Esophagus (tissue), 2 donors: ENCODE data around the gene ATP1B1. TPM values are rescaled to one million over a fixed set of nuclear protein-coding genes. Genes with fewer than 3 reads are reported as not detected.

Experiments
- H3K27ac ChIP-seq, 2 donors: one replicate each; pipeline ENCODE4 v1.5.1; 2013; ENCODE audit warnings: low read depth in 2 of 2, mild to moderate bottlenecking in 2 of 2, inconsistent platforms in 1 of 2, low read length in 1 of 2, moderate library complexity in 1 of 2
- H3K27me3 ChIP-seq, 2 donors: one replicate each; pipeline ENCODE4 v1.6.1; 2013; ENCODE audit warnings: low read length in 2 of 2, control low read depth in 1 of 2, mild to moderate bottlenecking in 1 of 2; ENCODE audit not compliant: insufficient read depth in 2 of 2, control insufficient read depth in 1 of 2
- H3K36me3 ChIP-seq, 2 donors: one replicate each; pipeline ENCODE4 v1.6.1; 2013; ENCODE audit warnings: low read length in 1 of 2; ENCODE audit not compliant: control insufficient read depth in 2 of 2, insufficient read depth in 2 of 2
- H3K4me1 ChIP-seq, 2 donors: one replicate each; pipeline ENCODE4 v1.6.1; 2013; ENCODE audit warnings: low read length in 1 of 2; ENCODE audit not compliant: control insufficient read depth in 2 of 2, insufficient read depth in 2 of 2
- H3K4me3 ChIP-seq, 2 donors: one replicate each; pipeline ENCODE4 v1.5.1; 2013; ENCODE audit warnings: low read length in 2 of 2, mild to moderate bottlenecking in 2 of 2, low read depth in 1 of 2, moderate library complexity in 1 of 2
- H3K9me3 ChIP-seq, 2 donors: one replicate each; pipeline ENCODE4 v1.6.1; 2013; ENCODE audit warnings: mild to moderate bottlenecking in 2 of 2, low read depth in 1 of 2, low read length in 1 of 2, moderate library complexity in 1 of 2; ENCODE audit not compliant: control insufficient read depth in 2 of 2, insufficient read depth in 1 of 2
- WGBS, 2 donors: extraction: QIAGEN DNeasy Blood & Tissue Kit; methylation state at CpG; one replicate each; pipeline ENCODE4 v1.1.7; 2013; 5-methylcytosine and 5-hydroxymethylcytosine counted together
- polyA plus RNA-seq, 2 donors: library from polyadenylated mRNA; stranded (reverse); fragments of 200-250 nt; gene quantifications; one replicate each; pipeline ENCODE4 v1.2.3, GENCODE V29; 2013
- donor health status: healthy with polysubstance abuse.
- donor health status: Bipolar disorder and iron deficiency.

Gene ATP1B1
- polyA plus RNA-seq, 2 donors: 104 to 194 TPM

DNA sequence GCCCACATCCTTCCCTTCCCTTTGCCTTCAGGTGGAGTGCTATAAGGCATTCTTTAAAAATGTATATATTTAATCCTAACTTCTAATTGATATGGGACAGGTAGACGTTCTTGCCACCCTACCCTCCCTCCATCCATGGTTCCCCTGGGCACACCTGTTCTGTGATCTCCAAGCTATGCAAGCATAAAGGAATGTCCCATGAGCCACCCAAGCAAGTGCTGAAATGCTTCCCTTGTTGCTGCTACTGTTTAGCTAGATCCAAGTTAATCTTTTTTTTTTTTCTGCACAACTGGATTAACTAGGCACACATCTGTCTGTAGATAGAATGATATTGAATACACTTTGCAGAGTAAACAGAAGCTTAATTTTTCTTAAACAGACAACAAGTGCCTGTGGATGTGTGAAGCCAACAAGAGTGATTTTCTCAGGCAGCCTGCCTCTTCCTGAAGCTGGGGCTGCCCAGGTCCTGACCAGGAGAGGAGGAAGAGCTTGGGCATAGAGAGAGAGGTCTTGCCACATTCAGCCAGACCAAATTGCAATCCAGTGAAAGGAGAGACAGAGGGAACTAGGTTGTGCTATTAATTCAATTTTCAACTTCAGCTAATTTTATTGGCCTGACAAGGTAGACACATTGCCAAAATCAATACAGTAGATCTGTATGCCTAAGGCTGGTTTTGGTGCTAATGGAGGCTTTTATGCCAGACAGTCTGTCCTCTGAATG is 28.2 kb upstream of the ATP1B1 start:
- Histone ChIP-seq H3K36me3 (no peaks in the 10 kb centered on the region), H3K9me3 (no peaks in the 10 kb centered on the region), H3K27me3 (no peaks in the 10 kb centered on the region), H3K27ac (peak overlapping the region; percentile 38 to 54), H3K4me1 (no peaks in the 10 kb centered on the region), H3K4me3 (no peak overlapping the region)
- 52 to 53% methylated on average over 1 of the region's 1 CpG for WGBS, 2 donors

DNA sequence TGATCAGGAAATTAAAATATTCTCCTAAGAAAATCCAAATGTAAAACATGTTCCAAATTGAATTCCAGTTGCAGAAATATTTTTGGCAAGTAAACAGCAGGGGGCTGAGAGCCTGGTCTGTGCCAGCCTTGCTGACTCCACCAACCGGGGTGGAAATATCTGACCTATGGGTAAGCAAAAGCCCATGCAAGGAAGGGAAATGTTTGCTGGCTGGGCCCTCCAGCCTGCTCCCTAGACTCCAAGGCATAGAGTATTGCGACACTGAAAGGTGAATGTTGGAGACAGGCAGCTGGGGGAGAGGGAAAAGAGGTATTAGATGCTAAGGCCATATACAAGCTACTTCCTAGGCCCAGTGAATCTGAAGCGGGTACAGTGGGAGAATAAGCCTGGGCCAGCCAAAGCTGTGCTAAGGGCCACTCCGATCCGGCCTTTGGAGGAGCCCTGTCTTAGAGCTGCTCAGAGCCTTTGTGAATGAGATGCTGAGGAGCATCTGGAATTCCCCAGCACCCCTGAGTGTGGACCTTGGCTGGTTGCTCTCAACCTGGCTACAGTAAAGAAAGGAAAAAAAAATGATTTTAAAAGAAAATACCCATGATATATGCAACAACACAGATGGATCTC is 24.9 kb upstream of the ATP1B1 start:
- no peaks in the 10 kb centered on the region for H3K27me3 ChIP-seq
- no peaks in the 10 kb centered on the region for H3K36me3 ChIP-seq
- no peaks in the 10 kb centered on the region for H3K9me3 ChIP-seq
- 87 to 89% methylated on average over 5 of the region's 5 CpGs for WGBS, 2 donors
- no peak overlapping the region for H3K27ac ChIP-seq
- no peak overlapping the region for H3K4me3 ChIP-seq
- no peaks in the 10 kb centered on the region for H3K4me1 ChIP-seq

DNA sequence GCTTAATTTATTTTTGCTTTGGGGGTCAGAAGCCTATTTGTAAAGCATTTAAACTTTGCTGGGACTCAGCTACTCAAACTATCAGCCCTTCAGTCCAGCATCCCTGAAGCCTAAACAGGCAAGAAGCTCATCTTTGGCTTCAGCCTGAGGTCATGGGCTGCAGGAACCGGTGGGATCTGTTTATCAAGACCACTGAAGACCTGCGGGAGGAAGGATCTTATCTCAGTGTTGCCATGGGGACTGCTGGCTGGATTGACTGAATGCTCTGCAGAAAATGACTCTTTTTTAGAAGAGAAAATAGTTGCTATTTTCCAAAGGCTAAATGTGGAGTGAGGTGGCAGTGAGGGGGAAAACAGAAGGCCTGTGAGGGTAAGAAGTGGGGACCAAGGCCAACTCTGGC is 20.6 kb upstream of the ATP1B1 start:
- no peak overlapping the region for H3K27ac ChIP-seq
- H3K4me3 ChIP-seq: no peak overlapping the region
- no peaks in the 10 kb centered on the region for H3K36me3 ChIP-seq
- no peaks in the 10 kb centered on the region for H3K27me3 ChIP-seq
- 42 to 56% methylated on average over 2 of the region's 2 CpGs for WGBS, 2 donors
- no peaks in the 10 kb centered on the region for H3K9me3 ChIP-seq
- H3K4me1 ChIP-seq: peaks cover 0 to 2% of the 10 kb centered on the region in 2 donors

DNA sequence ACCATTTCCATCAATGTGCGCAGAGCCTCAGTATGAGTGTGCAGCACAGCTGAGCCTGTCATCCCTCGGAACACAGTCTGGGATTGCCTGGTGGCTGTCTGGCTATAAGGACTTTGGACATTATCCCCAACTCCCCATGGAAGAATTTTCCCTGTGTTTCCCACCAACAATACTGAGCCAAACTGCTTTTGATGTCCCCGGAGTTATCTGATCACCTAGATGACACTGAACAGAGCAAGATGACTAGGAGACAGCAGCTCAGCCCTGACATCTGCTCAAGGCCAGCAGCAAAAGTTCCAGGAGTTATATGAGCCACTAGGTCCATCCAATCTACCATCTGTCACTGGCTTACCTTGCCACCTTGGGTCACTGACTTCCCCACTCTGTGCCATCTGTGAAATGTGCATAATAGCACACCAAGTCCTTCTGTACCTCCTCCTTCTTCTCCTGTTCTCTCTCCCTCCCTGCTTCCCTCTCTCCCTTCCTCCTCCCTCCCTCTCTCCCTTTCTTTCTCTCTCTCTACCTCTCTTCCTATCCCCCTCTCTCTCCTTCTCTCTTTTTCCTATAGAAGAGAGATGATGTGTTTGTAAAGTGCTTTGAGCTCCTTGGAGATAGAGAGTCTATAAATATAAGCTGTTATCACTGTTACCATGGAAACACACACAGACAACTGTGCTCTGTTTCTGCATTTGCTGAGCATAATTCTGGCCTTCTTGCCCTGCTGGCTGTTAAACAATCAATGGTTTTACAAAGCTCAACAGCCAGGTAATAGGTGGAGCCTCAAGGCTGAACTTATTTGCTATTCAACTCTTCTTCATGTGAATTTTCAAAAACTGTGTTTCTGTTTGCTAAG is 19.7 kb upstream of the ATP1B1 start:
- Histone ChIP-seq H3K4me3 (no peak overlapping the region), H3K9me3 (no peaks in the 10 kb centered on the region), H3K4me1 (peaks cover 0 to 2% of the 10 kb centered on the region in 2 donors), H3K27ac (no peak overlapping the region), H3K27me3 (no peaks in the 10 kb centered on the region), H3K36me3 (no peaks in the 10 kb centered on the region)
- 85 to 87% methylated on average over 3 of the region's 3 CpGs for WGBS, 2 donors

DNA sequence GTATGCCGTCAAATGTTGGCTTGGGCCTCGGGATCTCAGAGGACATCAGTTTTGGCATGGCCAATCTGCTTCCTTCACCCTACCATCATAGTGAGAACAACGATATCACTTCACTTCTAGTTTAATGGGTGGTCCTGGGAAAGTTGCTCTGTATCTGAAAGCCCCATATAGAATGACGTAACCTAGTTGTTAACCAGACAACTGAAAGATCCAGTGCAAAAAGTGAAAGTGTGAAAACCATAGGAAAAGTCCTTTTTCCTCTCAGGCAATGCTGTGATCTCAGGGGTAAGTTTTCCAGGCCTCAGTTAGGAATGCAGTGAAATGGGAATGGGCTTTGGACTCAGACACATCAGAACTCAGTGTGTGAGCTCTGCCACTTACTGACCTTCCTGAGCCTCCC is 18.6 kb upstream of the ATP1B1 start:
- peaks cover 0 to 2% of the 10 kb centered on the region in 2 donors for H3K4me1 ChIP-seq
- H3K4me3 ChIP-seq: no peak overlapping the region
- H3K27me3 ChIP-seq: no peaks in the 10 kb centered on the region
- H3K27ac ChIP-seq: no peak overlapping the region
- WGBS, 2 donors: 91 to 92% methylated on average over 4 of the region's 4 CpGs
- H3K36me3 ChIP-seq: no peaks in the 10 kb centered on the region
- no peaks in the 10 kb centered on the region for H3K9me3 ChIP-seq

DNA sequence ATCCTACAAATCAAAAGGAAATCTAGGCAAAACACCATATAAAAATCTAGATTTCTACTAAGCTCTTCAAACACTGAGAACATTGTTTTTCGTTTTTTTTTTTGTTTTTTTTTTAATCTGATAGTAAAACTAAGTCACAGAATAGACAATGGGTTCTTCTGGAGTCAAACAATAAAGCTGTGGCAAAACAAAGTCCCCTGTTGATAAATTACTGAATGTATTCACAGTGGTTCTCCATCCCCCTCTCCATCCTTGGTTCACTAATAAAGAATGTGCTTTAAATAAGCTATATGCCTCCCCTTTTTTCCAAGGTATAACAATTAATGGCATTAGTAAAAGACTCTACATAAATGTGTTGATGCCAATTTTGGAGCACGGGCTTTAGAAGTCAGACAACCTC is 16.7 kb upstream of the ATP1B1 start:
- H3K36me3 ChIP-seq: no peaks in the 10 kb centered on the region
- 76 to 85% methylated on average over 2 of the region's 2 CpGs for WGBS, 2 donors
- peaks cover 0 to 2% of the 10 kb centered on the region in 2 donors for H3K4me1 ChIP-seq
- no peak overlapping the region for H3K27ac ChIP-seq
- H3K4me3 ChIP-seq: no peak overlapping the region
- no peaks in the 10 kb centered on the region for H3K27me3 ChIP-seq
- no peaks in the 10 kb centered on the region for H3K9me3 ChIP-seq

DNA sequence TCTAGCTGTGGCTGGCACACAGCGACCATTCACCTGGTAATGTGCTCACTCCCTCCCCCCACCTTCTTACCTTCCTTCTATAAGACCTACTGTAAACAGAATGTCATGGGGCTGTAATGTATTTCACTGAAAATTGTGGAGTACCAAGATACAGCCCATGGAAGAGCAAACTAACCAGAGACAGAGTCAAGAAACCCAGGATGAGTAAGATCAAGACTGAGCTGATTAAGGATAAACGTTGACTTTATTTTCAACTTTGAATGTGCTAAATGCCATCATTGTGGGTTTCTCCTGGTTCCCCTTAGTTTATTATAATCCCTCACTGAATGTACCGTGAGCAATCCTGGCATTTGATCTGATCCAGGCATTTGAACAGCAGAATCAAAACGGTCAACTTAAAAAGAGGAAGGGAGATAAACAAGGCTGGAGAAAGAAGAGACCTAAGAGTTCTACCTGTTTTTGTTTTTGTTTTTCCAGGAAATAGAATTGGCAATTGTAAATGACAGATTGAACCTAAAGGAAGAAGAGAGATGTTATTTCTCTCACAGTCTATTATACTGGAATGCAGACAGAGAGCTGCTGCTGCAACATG is 16.1 kb upstream of the ATP1B1 start:
- H3K27ac ChIP-seq: no peak overlapping the region
- H3K27me3 ChIP-seq: no peaks in the 10 kb centered on the region
- no peak overlapping the region for H3K4me3 ChIP-seq
- H3K9me3 ChIP-seq: no peaks in the 10 kb centered on the region
- WGBS, 2 donors: 60 to 61% methylated on average over 4 of the region's 4 CpGs
- H3K36me3 ChIP-seq: no peaks in the 10 kb centered on the region
- H3K4me1 ChIP-seq: peaks cover 0 to 2% of the 10 kb centered on the region in 2 donors

DNA sequence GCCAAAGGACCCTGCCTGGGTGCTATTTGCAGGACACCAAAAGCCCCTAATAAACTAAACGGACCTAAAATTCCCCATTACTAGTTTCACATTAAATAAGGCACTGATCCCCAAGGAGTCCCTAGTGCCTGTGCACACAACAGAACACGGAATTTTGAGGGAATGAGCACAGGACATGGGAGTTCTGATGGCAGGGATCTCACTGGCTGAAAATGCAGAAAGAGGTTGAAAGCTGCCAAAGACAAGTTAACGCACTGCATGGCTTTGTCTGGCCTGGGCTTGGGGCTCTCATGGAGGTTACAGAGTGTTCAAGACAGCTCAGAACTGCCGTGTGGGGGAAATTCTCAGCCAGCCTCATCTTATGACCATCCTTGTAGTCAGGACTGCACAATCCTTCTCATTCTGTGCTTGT is 15.6 kb upstream of the ATP1B1 start:
- WGBS, 2 donors: 77 to 80% methylated on average over 4 of the region's 4 CpGs
- H3K4me3 ChIP-seq: no peak overlapping the region
- no peaks in the 10 kb centered on the region for H3K9me3 ChIP-seq
- no peaks in the 10 kb centered on the region for H3K36me3 ChIP-seq
- no peak overlapping the region for H3K27ac ChIP-seq
- peaks cover 0 to 2% of the 10 kb centered on the region in 2 donors for H3K4me1 ChIP-seq
- H3K27me3 ChIP-seq: no peaks in the 10 kb centered on the region

DNA sequence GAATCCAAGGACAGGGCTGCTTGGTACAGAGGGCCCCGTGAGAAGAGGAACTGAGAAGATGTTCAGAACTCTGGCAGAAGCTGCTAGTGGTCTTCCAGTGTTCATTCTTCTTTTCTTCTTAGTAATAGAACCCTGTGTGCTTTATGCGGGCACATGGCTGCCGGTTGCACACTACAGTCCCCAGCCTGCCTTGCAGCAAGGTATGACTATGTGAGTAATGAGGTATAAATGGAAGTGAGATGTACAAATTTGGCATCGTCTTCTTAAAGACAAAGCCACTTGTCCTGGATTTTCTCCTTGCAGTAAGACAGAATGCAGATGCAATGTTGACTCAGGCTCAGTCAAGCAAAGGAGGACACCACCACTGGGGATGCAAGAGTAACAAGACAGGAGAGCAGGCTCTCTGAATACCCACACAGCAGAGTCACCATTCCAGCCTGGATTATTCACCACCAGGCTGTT is 15.0 kb upstream of the ATP1B1 start:
- no peaks in the 10 kb centered on the region for H3K27me3 ChIP-seq
- H3K27ac ChIP-seq: no peak overlapping the region
- WGBS, 2 donors: 85 to 90% methylated on average over 4 of the region's 4 CpGs
- H3K4me3 ChIP-seq: no peak overlapping the region
- peaks cover 0 to 2% of the 10 kb centered on the region in 2 donors for H3K4me1 ChIP-seq
- no peaks in the 10 kb centered on the region for H3K36me3 ChIP-seq
- H3K9me3 ChIP-seq: no peaks in the 10 kb centered on the region
